Muscle of leg (tissue), 16 donors: ENCODE results near the gene DPEP1. TPM values are rescaled to one million over a fixed set of nuclear protein-coding genes. Genes with fewer than 3 reads are reported as not detected.
"Not testable (repeated sequence)": the region's sequence is repeated elsewhere in the genome, so short reads cannot be mapped to it uniquely, and the experiment has no call there.

ENCODE experiments used
- DNase-seq: peaks from one replicate; pipeline ENCODE4 v3.0.0; 2013
- H3K27ac ChIP-seq: one replicate; pipeline ENCODE4 v1.5.1; 2013; ENCODE audit warnings: mild to moderate bottlenecking, low read length, control low read depth
- H3K27me3 ChIP-seq: one replicate; pipeline ENCODE4 v1.6.1; 2013; ENCODE audit warnings: low read length; ENCODE audit not compliant: control insufficient read depth, insufficient read depth
- H3K36me3 ChIP-seq: one replicate; pipeline ENCODE4 v1.6.1; 2013; ENCODE audit warnings: low read length; ENCODE audit not compliant: control insufficient read depth, insufficient read depth
- H3K4me1 ChIP-seq: one replicate; pipeline ENCODE4 v1.6.1; 2013; ENCODE audit warnings: low read length; ENCODE audit not compliant: control insufficient read depth, insufficient read depth
- H3K4me3 ChIP-seq: one replicate; pipeline ENCODE4 v1.5.1; 2013; ENCODE audit warnings: low read length, control low read depth
- H3K9me3 ChIP-seq: replicated peaks from 2 replicates; pipeline ENCODE4 v1.6.1; 2013; ENCODE audit warnings: low read depth, low read length; ENCODE audit not compliant: control insufficient read depth
- WGBS: methylation state at CpG from one replicate; pipeline ENCODE4 v1.1.5; 2013; ENCODE audit warnings: missing lambda C conversion rate; ENCODE audit not compliant: insufficient coverage; 5-methylcytosine and 5-hydroxymethylcytosine counted together
- long read RNA-seq, 11 donors: transcript quantifications; one replicate each; lab custom pipeline, GENCODE V29; 2026
- polyA plus RNA-seq, 8 donors: library from polyadenylated mRNA; unstranded; fragments of 120-200 nt; gene quantifications; one replicate each; pipeline versions ENCODE4 v1.2.1 to v1.2.3, GENCODE V29; 2013; ENCODE audit warnings: inconsistent platforms in 1 of 8, low replicate concordance in 1 of 8; ENCODE audit not compliant: insufficient read length in 8 of 8, insufficient read depth in 1 of 8
- total RNA-seq: library from RNA; stranded (reverse); fragments of 120-200 nt; gene quantifications from one replicate; pipeline ENCODE4 v1.2.4, GENCODE V29; 2013

DPEP1 gene
- 0.53 TPM for total RNA-seq
- polyA plus RNA-seq: 10 to 100 TPM in 1 of 8 donors, 1 to 10 TPM in 4, under 1 TPM in 3; 0.35 to 10.5 (median 1.1) TPM
- long read RNA-seq, donor 1: 0 reads
- long read RNA-seq, donor 2: 0 reads
- long read RNA-seq, donor 3: 0 reads
- long read RNA-seq, donor 4, partial matches to known transcripts: 0 of 1 reads
- long read RNA-seq, donor 4, other reads (novel, unspliced or antisense): 0 of 1 reads
- long read RNA-seq, donor 5, partial matches to known transcripts: 0 of 1 reads
- long read RNA-seq, donor 5, other reads (novel, unspliced or antisense): 0 of 1 reads
- long read RNA-seq, donor 6: 0 reads
- long read RNA-seq, donor 7: 0 reads
- long read RNA-seq, donor 8: 0 reads
- long read RNA-seq, donor 9: 0 reads
- long read RNA-seq, donor 10: 0 reads
- long read RNA-seq, donor 11: 0 reads

- DNase-seq: no peak
- H3K27ac ChIP-seq: no peak within 1 kb of the TSS
- peaks cover 11% of the 10 kb centered on the region for H3K4me1 ChIP-seq
- H3K27me3 ChIP-seq: peaks cover 5% of the 10 kb centered on the region
- H3K9me3 ChIP-seq: no peaks in the 10 kb centered on the region
- no peaks in the 10 kb centered on the region for H3K36me3 ChIP-seq
- H3K4me3 ChIP-seq: no peak within 1 kb of the TSS
- WGBS: 60% methylated on average over 18 of the region's 19 CpGs
Measured at GRCh38 chr16:89613231-89613953, at the start of gene DPEP1. Gene DPEP1, plus strand, starts transcription at chr16:89613642. Its CDS starts 16,769 bp downstream, at chr16:89630411.

- WGBS: 55% methylated on average over 11 of the region's 22 CpGs
- H3K27ac ChIP-seq: no peak overlapping the region
- H3K9me3 ChIP-seq: no peaks in the 10 kb centered on the region
- H3K27me3 ChIP-seq: peaks cover 4% of the 10 kb centered on the region
- DNase-seq: no peak
- peaks cover 38% of the 10 kb centered on the region for H3K36me3 ChIP-seq
- no peak overlapping the region for H3K4me3 ChIP-seq
- peaks cover 38% of the 10 kb centered on the region for H3K4me1 ChIP-seq
Measured at GRCh38 chr16:89564476-89565255, 48.8 kb upstream of the DPEP1 start.

- H3K36me3 ChIP-seq: peaks cover 38% of the 10 kb centered on the region
- H3K4me3 ChIP-seq: no peak overlapping the region
- H3K4me1 ChIP-seq: peaks cover 35% of the 10 kb centered on the region
- no peak overlapping the region for H3K27ac ChIP-seq
- WGBS: 17% methylated on average over 3 of the region's 3 CpGs
- H3K9me3 ChIP-seq: no peaks in the 10 kb centered on the region
- H3K27me3 ChIP-seq: peaks cover 9% of the 10 kb centered on the region
- no peak for DNase-seq
Measured at GRCh38 chr16:89565256-89565505, 48.3 kb upstream of the DPEP1 start.

GRCh38 chr16:89565506-89566372 is 47.7 kb upstream of the DPEP1 start:
- Histone ChIP-seq H3K27ac (no peak overlapping the region), H3K36me3 (peaks cover 38% of the 10 kb centered on the region), H3K4me3 (no peak overlapping the region), H3K27me3 (peaks cover 12% of the 10 kb centered on the region), H3K9me3 (no peaks in the 10 kb centered on the region), H3K4me1 (peaks cover 35% of the 10 kb centered on the region)
- DNase-seq: peak; percentile 43
- WGBS: 2% methylated on average over 41 of the region's 46 CpGs

- Histone ChIP-seq H3K36me3 (peaks cover 20% of the 10 kb centered on the region), H3K9me3 (no peaks in the 10 kb centered on the region), H3K4me1 (peaks cover 23% of the 10 kb centered on the region), H3K27ac (no peak overlapping the region), H3K4me3 (no peak overlapping the region), H3K27me3 (peaks cover 30% of the 10 kb centered on the region)
- 68% methylated on average over 19 of the region's 30 CpGs for WGBS
- DNase-seq: no peak
Measured at GRCh38 chr16:89567656-89568594, 45.5 kb upstream of the DPEP1 start.

- no peak overlapping the region for H3K4me3 ChIP-seq
- H3K9me3 ChIP-seq: no peaks in the 10 kb centered on the region
- 78% methylated on average over 21 of the region's 23 CpGs for WGBS
- no peak overlapping the region for H3K27ac ChIP-seq
- DNase-seq: no peak
- peaks cover 19% of the 10 kb centered on the region for H3K4me1 ChIP-seq
- H3K27me3 ChIP-seq: peaks cover 48% of the 10 kb centered on the region
- H3K36me3 ChIP-seq: peaks cover 2% of the 10 kb centered on the region
Measured at GRCh38 chr16:89569506-89570341, 43.7 kb upstream of the DPEP1 start.

GRCh38 chr16:89570342-89570923 is 43.0 kb upstream of the DPEP1 start:
- Histone ChIP-seq H3K9me3 (no peaks in the 10 kb centered on the region), H3K27ac (no peak overlapping the region), H3K36me3 (no peaks in the 10 kb centered on the region), H3K4me3 (no peak overlapping the region), H3K27me3 (peaks cover 55% of the 10 kb centered on the region), H3K4me1 (peaks cover 19% of the 10 kb centered on the region)
- DNase-seq: no peak
- 80% methylated on average over 27 of the region's 30 CpGs for WGBS

GRCh38 chr16:89570983-89571598 is 42.4 kb upstream of the DPEP1 start:
- H3K4me1 ChIP-seq: peaks cover 13% of the 10 kb centered on the region
- not testable (repeated sequence) for H3K4me3 ChIP-seq, H3K36me3 ChIP-seq, DNase-seq, H3K9me3 ChIP-seq, H3K27ac ChIP-seq
- peaks cover 58% of the 10 kb centered on the region for H3K27me3 ChIP-seq
- WGBS: 83% methylated on average over 16 of the region's 36 CpGs
